HepG2 (cell line): ENCODE results near the gene POFUT2. TPM values are rescaled to one million over a fixed set of nuclear protein-coding genes. Genes with fewer than 3 reads are reported as not detected.
A peak's percentile ranks its signal among the peaks of the same experiment; 100 is the strongest.

Experiments
- ATM ChIP-seq: fragments of 450-650 bp; IDR thresholded peaks from 2 replicates; pipeline ENCODE4 v1.7.1; 2017; ENCODE audit warnings: mild to moderate bottlenecking, borderline replicate concordance
- BORCS8-MEF2B ChIP-seq: sonication (generic); formaldehyde crosslinking; IDR thresholded peaks from 2 replicates; pipeline ENCODE4 v1.8.0; 2022; ENCODE audit warnings: mild to moderate bottlenecking, missing genetic modification reagents
- CBFB ChIP-seq: sonication (generic); formaldehyde crosslinking; IDR thresholded peaks from 2 replicates; pipeline ENCODE4 v1.4.0; 2020; ENCODE audit warnings: missing genetic modification reagents
- DNMT3B ChIP-seq: conservative IDR thresholded peaks from 2 replicates; pipeline ENCODE4 v1.6.1; 2016; ENCODE audit warnings: missing biosample characterization, control low read depth
- GPN1 ChIP-seq: sonication (generic); formaldehyde crosslinking; IDR thresholded peaks from 2 replicates; pipeline ENCODE4 v1.5.1; 2020; ENCODE audit warnings: missing genetic modification reagents, borderline replicate concordance
- HCFC1 ChIP-seq: fragments of 150-350 bp; IDR thresholded peaks from 2 replicates; pipeline ENCODE4 v1.6.1; 2014; ENCODE audit warnings: low read depth, low read length
- KDM3A ChIP-seq: IDR thresholded peaks from 2 replicates; pipeline ENCODE4 v1.6.1; 2018; ENCODE audit warnings: low read depth, missing compliant biosample characterization
- MBNL3 ChIP-seq: fragments of 250-450 bp; sonication (Bioruptor Pico); conservative IDR thresholded peaks from 2 replicates; pipeline ENCODE4 v1.8.0; 2022; ENCODE audit warnings: mild to moderate bottlenecking, inconsistent platforms
- NFIC ChIP-seq: IDR thresholded peaks from 2 replicates; pipeline ENCODE4 v1.6.1; 2012; ENCODE audit warnings: mild to moderate bottlenecking, low read length, inconsistent platforms
- PHF20 ChIP-seq: sonication (generic); formaldehyde crosslinking; IDR thresholded peaks from 2 replicates; pipeline ENCODE4 v1.5.0; 2020; ENCODE audit warnings: mild to moderate bottlenecking, missing genetic modification reagents
- SAP130 ChIP-seq: IDR thresholded peaks from 2 replicates; pipeline ENCODE4 v1.6.1; 2016; ENCODE audit warnings: low read depth
- SKI ChIP-seq: fragments of 450-650 bp; IDR thresholded peaks from one replicate; pipeline ENCODE4 v1.6.1; 2018; ENCODE audit warnings: mild to moderate bottlenecking; ENCODE audit not compliant: partially characterized antibody
- SP2 ChIP-seq: sonication (generic); formaldehyde crosslinking; IDR thresholded peaks from 2 replicates; pipeline ENCODE4 v1.5.1; 2020; ENCODE audit warnings: mild to moderate bottlenecking, missing genetic modification reagents
- SRY ChIP-seq: sonication (generic); formaldehyde crosslinking; IDR thresholded peaks from 2 replicates; pipeline ENCODE4 v1.8.0; 2022; ENCODE audit warnings: mild to moderate bottlenecking, missing genetic modification reagents
- ZBTB4 ChIP-seq: sonication (generic); formaldehyde crosslinking; IDR thresholded peaks from 2 replicates; pipeline ENCODE4 v1.4.0; 2020; ENCODE audit warnings: missing genetic modification reagents, mild to moderate bottlenecking, borderline replicate concordance
- ZNF20 ChIP-seq: sonication (generic); formaldehyde crosslinking; IDR thresholded peaks from 2 replicates; pipeline ENCODE4 v1.4.0; 2020; ENCODE audit warnings: mild to moderate bottlenecking, moderate library complexity, missing genetic modification reagents
- ZNF446 ChIP-seq: sonication (generic); formaldehyde crosslinking; IDR thresholded peaks from 2 replicates; pipeline ENCODE4 v1.5.0; 2020; ENCODE audit warnings: mild to moderate bottlenecking, missing genetic modification reagents
- ZNF572 ChIP-seq: sonication (generic); formaldehyde crosslinking; IDR thresholded peaks from 2 replicates; pipeline ENCODE4 v1.5.1; 2020; ENCODE audit warnings: mild to moderate bottlenecking, missing genetic modification reagents
- ZSCAN31 ChIP-seq: sonication (generic); formaldehyde crosslinking; IDR thresholded peaks from 2 replicates; pipeline ENCODE4 v1.5.0; 2020; ENCODE audit warnings: low read depth, mild to moderate bottlenecking, missing genetic modification reagents
- polyA plus RNA-seq, 8 experiments: library from polyadenylated mRNA; depleted of rRNA in 3 of 8; stranded (reverse) in 7 of 8; unstranded in 1 of 8; fragments of >200 nt; fragmentation: Illumina TruSeq in 4 of 8; extraction: Trizol in 4 of 8; gene quantifications; 2 replicates each; pipeline versions ENCODE4 v1.2.1 to v1.2.3, GENCODE V29; 2011 to 2016; ENCODE audit warnings: low read depth in 4 of 8, missing spikeins in 1 of 8, mixed read lengths in 1 of 8; ENCODE audit not compliant: insufficient read depth in 1 of 8
- total RNA-seq, 5 experiments: library from RNA; depleted of rRNA; stranded (reverse); fragments of >200 nt; fragmentation: Illumina TruSeq; extraction: Trizol; gene quantifications; 2 replicates each; pipeline ENCODE4 v1.2.3, GENCODE V29; 2016; ENCODE audit warnings: low read depth in 1 of 5
- TF ChIP-seq, protein P1 (sequence below): IDR thresholded peaks from 2 replicates; pipeline ENCODE4 v1.6.1; 2016; ENCODE audit warnings: missing biosample characterization, missing genetic modification reagents, low read depth
- TF ChIP-seq, protein P2 (sequence below): sonication (generic); formaldehyde crosslinking; IDR thresholded peaks from 2 replicates; pipeline ENCODE4; 2020; ENCODE audit warnings: missing genetic modification reagents, mild to moderate bottlenecking, borderline replicate concordance
- TF ChIP-seq, protein P3 (sequence below): fragments of 450-650 bp; IDR thresholded peaks from 2 replicates; pipeline ENCODE4 v1.6.1; 2017

The POFUT2 gene
- total and polyA plus RNA-seq, 2 of the 13 experiments (the other 11 are each of a cell fraction or from before 2014, with no cell fraction given): 22.8 to 24.0 TPM

- TF ChIP-seq SP2 (CRISPR knock-in tag) (no peak), PHF20 (CRISPR knock-in tag) (no peak), SRY (no peak), ZSCAN31 (no peak), DNMT3B (no peak), BORCS8-MEF2B (no peak), SKI (no peak), GPN1 (CRISPR knock-in tag) (no peak), ATM (no peak), ZNF572 (CRISPR knock-in tag) (no peak), SAP130 (peak; percentile 56; the same call in 1 of the 2 replicates), NFIC (no peak), KDM3A (CRISPR knock-in tag) (no peak), HCFC1 (no peak), ZNF20 (CRISPR knock-in tag) (no peak), CBFB (CRISPR knock-in tag) (no peak), ZBTB4 (peak; percentile 80; the same call in 1 of the 2 replicates), MBNL3 (CRISPR knock-in tag) (no peak), ZNF446 (no peak)
- TF ChIP-seq, protein P1, sequence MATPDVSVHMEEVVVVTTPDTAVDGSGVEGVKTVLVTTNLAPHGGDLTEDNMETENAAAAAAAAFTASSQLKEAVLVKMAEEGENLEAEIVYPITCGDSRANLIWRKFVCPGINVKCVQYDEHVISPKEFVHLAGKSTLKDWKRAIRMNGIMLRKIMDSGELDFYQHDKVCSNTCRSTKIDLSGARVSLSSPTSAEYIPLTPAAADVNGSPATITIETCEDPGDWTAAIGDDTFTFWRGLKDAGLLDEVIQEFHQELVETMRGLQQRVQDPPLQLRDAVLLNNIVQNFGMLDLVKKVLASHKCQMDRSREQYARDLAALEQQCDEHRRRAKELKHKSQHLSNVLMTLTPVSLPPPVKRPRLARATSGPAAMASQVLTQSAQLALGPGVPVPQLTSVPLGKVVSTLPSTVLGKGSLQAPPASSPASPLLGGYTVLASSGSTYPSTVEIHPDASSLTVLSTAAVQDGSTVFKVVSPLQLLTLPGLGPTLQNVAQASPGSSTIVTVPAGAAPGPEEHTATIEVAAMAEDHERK: no peak
- TF ChIP-seq, protein P2, sequence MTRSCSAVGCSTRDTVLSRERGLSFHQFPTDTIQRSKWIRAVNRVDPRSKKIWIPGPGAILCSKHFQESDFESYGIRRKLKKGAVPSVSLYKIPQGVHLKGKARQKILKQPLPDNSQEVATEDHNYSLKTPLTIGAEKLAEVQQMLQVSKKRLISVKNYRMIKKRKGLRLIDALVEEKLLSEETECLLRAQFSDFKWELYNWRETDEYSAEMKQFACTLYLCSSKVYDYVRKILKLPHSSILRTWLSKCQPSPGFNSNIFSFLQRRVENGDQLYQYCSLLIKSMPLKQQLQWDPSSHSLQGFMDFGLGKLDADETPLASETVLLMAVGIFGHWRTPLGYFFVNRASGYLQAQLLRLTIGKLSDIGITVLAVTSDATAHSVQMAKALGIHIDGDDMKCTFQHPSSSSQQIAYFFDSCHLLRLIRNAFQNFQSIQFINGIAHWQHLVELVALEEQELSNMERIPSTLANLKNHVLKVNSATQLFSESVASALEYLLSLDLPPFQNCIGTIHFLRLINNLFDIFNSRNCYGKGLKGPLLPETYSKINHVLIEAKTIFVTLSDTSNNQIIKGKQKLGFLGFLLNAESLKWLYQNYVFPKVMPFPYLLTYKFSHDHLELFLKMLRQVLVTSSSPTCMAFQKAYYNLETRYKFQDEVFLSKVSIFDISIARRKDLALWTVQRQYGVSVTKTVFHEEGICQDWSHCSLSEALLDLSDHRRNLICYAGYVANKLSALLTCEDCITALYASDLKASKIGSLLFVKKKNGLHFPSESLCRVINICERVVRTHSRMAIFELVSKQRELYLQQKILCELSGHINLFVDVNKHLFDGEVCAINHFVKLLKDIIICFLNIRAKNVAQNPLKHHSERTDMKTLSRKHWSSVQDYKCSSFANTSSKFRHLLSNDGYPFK: no peak
- TF ChIP-seq, protein P3, sequence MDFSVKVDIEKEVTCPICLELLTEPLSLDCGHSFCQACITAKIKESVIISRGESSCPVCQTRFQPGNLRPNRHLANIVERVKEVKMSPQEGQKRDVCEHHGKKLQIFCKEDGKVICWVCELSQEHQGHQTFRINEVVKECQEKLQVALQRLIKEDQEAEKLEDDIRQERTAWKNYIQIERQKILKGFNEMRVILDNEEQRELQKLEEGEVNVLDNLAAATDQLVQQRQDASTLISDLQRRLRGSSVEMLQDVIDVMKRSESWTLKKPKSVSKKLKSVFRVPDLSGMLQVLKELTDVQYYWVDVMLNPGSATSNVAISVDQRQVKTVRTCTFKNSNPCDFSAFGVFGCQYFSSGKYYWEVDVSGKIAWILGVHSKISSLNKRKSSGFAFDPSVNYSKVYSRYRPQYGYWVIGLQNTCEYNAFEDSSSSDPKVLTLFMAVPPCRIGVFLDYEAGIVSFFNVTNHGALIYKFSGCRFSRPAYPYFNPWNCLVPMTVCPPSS: no peak
Measured at GRCh38 chr21:45294509-45295291, 7.0 kb upstream of the POFUT2 start (continued).
